NCI-H748 treated with DMSO at 0.1 percent for 48 hours (cell line): ENCODE data around the gene IFNAR1.
"Not testable (repeated sequence)": the region's sequence is repeated elsewhere in the genome, so short reads cannot be mapped to it uniquely, and the experiment has no call there.

Experiments
- DNase-seq: peaks from one replicate; lab custom pipeline; 2025; lab: John Stamatoyannopoulos, UW

IFNAR1 gene

GRCh38 chr21:33348706-33349105, 23.9 kb downstream of the IFNAR1 start:
- DNase-seq: no peak

GRCh38 chr21:33350676-33351075, 25.9 kb downstream of the IFNAR1 start:
- no peak for DNase-seq

- DNase-seq: no peak
Observed at GRCh38 chr21:33355355-33355754, 30.6 kb downstream of the IFNAR1 start.

- DNase-seq: no peak
Observed at GRCh38 chr21:33355996-33356395, 31.2 kb downstream of the IFNAR1 start.

- no peak for DNase-seq
Observed at GRCh38 chr21:33357177-33357576, 32.4 kb downstream of the IFNAR1 start.

GRCh38 chr21:33359446-33359845, 34.7 kb downstream of the IFNAR1 start:
- DNase-seq: no peak

GRCh38 chr21:33360281-33360680, 35.5 kb downstream of the IFNAR1 start:
- DNase-seq: no peak

- DNase-seq: peak; percentile 86
Observed at GRCh38 chr21:33360881-33361602, 36.3 kb downstream of the IFNAR1 start.

GRCh38 chr21:33362044-33362555, 37.3 kb downstream of the IFNAR1 start:
- peak; percentile 94 for DNase-seq

GRCh38 chr21:33363911-33364609, 39.3 kb downstream of the IFNAR1 start:
- not testable (repeated sequence) for DNase-seq

- no peak for DNase-seq
Observed at GRCh38 chr21:33364830-33365229, 40.1 kb downstream of the IFNAR1 start.

GRCh38 chr21:33367309-33367973, 42.7 kb downstream of the IFNAR1 start:
- peak; percentile 4 for DNase-seq

GRCh38 chr21:33368124-33368523, 43.4 kb downstream of the IFNAR1 start:
- no peak for DNase-seq

- DNase-seq: no peak
Observed at GRCh38 chr21:33368576-33368975, 43.8 kb downstream of the IFNAR1 start.

- no peak for DNase-seq
Observed at GRCh38 chr21:33369586-33369985, 44.8 kb downstream of the IFNAR1 start.

- no peak for DNase-seq
Observed at GRCh38 chr21:33370305-33370704, 45.5 kb downstream of the IFNAR1 start.

GRCh38 chr21:33371366-33371765, 46.6 kb downstream of the IFNAR1 start:
- no peak for DNase-seq

- DNase-seq: no peak
Observed at GRCh38 chr21:33372582-33372981, 47.8 kb downstream of the IFNAR1 start.

- no peak for DNase-seq
Observed at GRCh38 chr21:33373451-33373850, 48.7 kb downstream of the IFNAR1 start.

GRCh38 chr21:33374080-33374449, 49.3 kb downstream of the IFNAR1 start:
- no peak for DNase-seq

- DNase-seq: peak; percentile 16
Observed at GRCh38 chr21:33374450-33375096, 49.8 kb downstream of the IFNAR1 start.

- DNase-seq: no peak
Observed at GRCh38 chr21:33375101-33375644, 50.4 kb downstream of the IFNAR1 start.
